ENCODE measurements around the gene ATXN1.

ATXN1 gene

GRCh38 chr6:16430391-16431089, 330.7 kb downstream of the ATXN1 start:
- H3K4me1 ChIP-seq (ENCODE audit: insufficient read depth, low read length, poor library complexity, severe bottlenecking): no peaks in the 10 kb centered on the region
- H3F3A ChIP-seq (ENCODE audit: low read depth): no peaks in the 10 kb centered on the region
- no peak overlapping the region for H3K4me2 ChIP-seq (ENCODE audit: low read depth, low read length, poor library complexity, severe bottlenecking)
- no peaks in the 10 kb centered on the region for H3K27me3 ChIP-seq (ENCODE audit: insufficient read depth, low read length, poor library complexity, severe bottlenecking)
- H3K9me2 ChIP-seq (replicated peaks; ENCODE audit: low read depth, low read length): no peaks in the 10 kb centered on the region
- H2AFZ ChIP-seq (ENCODE audit: low read length): no peak overlapping the region
- H3K9me3 ChIP-seq (ENCODE audit: insufficient read depth, low read depth, low read length): no peaks in the 10 kb centered on the region
- H3K9ac ChIP-seq (ENCODE audit: low read depth, low read length, poor library complexity, severe bottlenecking): no peak overlapping the region
- no peak overlapping the region for H3K4me3 ChIP-seq (ENCODE audit: low read length, poor library complexity, severe bottlenecking)
- TF ChIP-seq EZH2phosphoT487 (IDR thresholded peaks at IDR 0.05; ENCODE audit: borderline replicate concordance): no peak
- no peak for TF ChIP-seq CTCF (conservative IDR thresholded peaks at IDR 0.05; ENCODE audit: low read length)
- H3K79me2 ChIP-seq (ENCODE audit: insufficient read depth, low read length): no peaks in the 10 kb centered on the region
- H4K20me1 ChIP-seq (ENCODE audit: insufficient read depth, low read length, poor library complexity, severe bottlenecking): no peaks in the 10 kb centered on the region
- no peaks in the 10 kb centered on the region for H3K36me3 ChIP-seq (ENCODE audit: insufficient read depth, low read length)

- Histone ChIP-seq H2AFZ (ENCODE audit: low read length) (no peak overlapping the region), H3K36me3 (ENCODE audit: insufficient read depth, low read length) (no peaks in the 10 kb centered on the region), H3K9me2 (replicated peaks; ENCODE audit: low read depth, low read length) (no peaks in the 10 kb centered on the region), H3K9ac (ENCODE audit: low read depth, low read length, poor library complexity, severe bottlenecking) (no peak overlapping the region), H3F3A (ENCODE audit: low read depth) (no peaks in the 10 kb centered on the region), H3K4me3 (ENCODE audit: low read length, poor library complexity, severe bottlenecking) (no peak overlapping the region), H3K79me2 (ENCODE audit: insufficient read depth, low read length) (no peaks in the 10 kb centered on the region), H4K20me1 (ENCODE audit: insufficient read depth, low read length, poor library complexity, severe bottlenecking) (no peaks in the 10 kb centered on the region), H3K27me3 (ENCODE audit: insufficient read depth, low read length, poor library complexity, severe bottlenecking) (no peaks in the 10 kb centered on the region), H3K4me1 (ENCODE audit: insufficient read depth, low read length, poor library complexity, severe bottlenecking) (no peaks in the 10 kb centered on the region), H3K9me3 (ENCODE audit: insufficient read depth, low read depth, low read length) (no peaks in the 10 kb centered on the region), H3K4me2 (ENCODE audit: low read depth, low read length, poor library complexity, severe bottlenecking) (no peak overlapping the region)
- TF ChIP-seq EZH2phosphoT487 (IDR thresholded peaks at IDR 0.05; ENCODE audit: borderline replicate concordance): no peak
- TF ChIP-seq CTCF (conservative IDR thresholded peaks at IDR 0.05; ENCODE audit: low read length): no peak
Observed at GRCh38 chr6:16429669-16430068, 331.6 kb downstream of the ATXN1 start.

GRCh38 chr6:16427124-16427523, 334.1 kb downstream of the ATXN1 start:
- Histone ChIP-seq H3K9me3 (ENCODE audit: insufficient read depth, low read depth, low read length) (no peaks in the 10 kb centered on the region), H3F3A (ENCODE audit: low read depth) (no peaks in the 10 kb centered on the region), H2AFZ (ENCODE audit: low read length) (no peak overlapping the region), H3K9ac (ENCODE audit: low read depth, low read length, poor library complexity, severe bottlenecking) (no peak overlapping the region), H3K27me3 (ENCODE audit: insufficient read depth, low read length, poor library complexity, severe bottlenecking) (no peaks in the 10 kb centered on the region), H3K79me2 (ENCODE audit: insufficient read depth, low read length) (no peaks in the 10 kb centered on the region), H3K9me2 (replicated peaks; ENCODE audit: low read depth, low read length) (no peaks in the 10 kb centered on the region), H3K4me2 (ENCODE audit: low read depth, low read length, poor library complexity, severe bottlenecking) (no peak overlapping the region), H3K36me3 (ENCODE audit: insufficient read depth, low read length) (no peaks in the 10 kb centered on the region), H3K4me1 (ENCODE audit: insufficient read depth, low read length, poor library complexity, severe bottlenecking) (peaks cover 7% of the 10 kb centered on the region), H4K20me1 (ENCODE audit: insufficient read depth, low read length, poor library complexity, severe bottlenecking) (no peaks in the 10 kb centered on the region), H3K4me3 (ENCODE audit: low read length, poor library complexity, severe bottlenecking) (no peak overlapping the region)
- TF ChIP-seq CTCF (conservative IDR thresholded peaks at IDR 0.05; ENCODE audit: low read length) (no peak), EZH2phosphoT487 (IDR thresholded peaks at IDR 0.05; ENCODE audit: borderline replicate concordance) (no peak)

Data from Loucy (cell line).